IgD-negative memory B cell (primary cell): ENCODE data around the gene CREBBP. TPM values are rescaled to one million over a fixed set of nuclear protein-coding genes. Genes with fewer than 3 reads are reported as not detected.
"Not testable (repeated sequence)": the region's sequence is repeated elsewhere in the genome, so short reads cannot be mapped to it uniquely, and the experiment has no call there.

Source experiments
- H3K27ac Mint-ChIP-seq, 3 donors: one replicate each; pipeline ENCODE4 v1.8.0; 2020 to 2022; ENCODE audit warnings: mild to moderate bottlenecking in 3 of 3, mixed read lengths in 3 of 3, moderate library complexity in 1 of 3
- H3K27me3 Mint-ChIP-seq: one replicate; pipeline ENCODE4 v1.8.0; 2021; ENCODE audit warnings: mixed read lengths
- H3K36me3 Mint-ChIP-seq: one replicate; pipeline ENCODE4 v1.8.0; 2020; ENCODE audit warnings: mild to moderate bottlenecking, mixed read lengths
- H3K4me1 Mint-ChIP-seq, 3 donors: one replicate each; pipeline ENCODE4 v1.8.0; 2020 to 2022; ENCODE audit warnings: mixed read lengths in 3 of 3, mild to moderate bottlenecking in 1 of 3
- H3K4me3 Mint-ChIP-seq, 4 donors: one replicate each; pipeline ENCODE4 v1.8.0; 2020 to 2022; ENCODE audit warnings: mild to moderate bottlenecking in 4 of 4, mixed read lengths in 4 of 4, moderate library complexity in 3 of 4
- H3K9me3 Mint-ChIP-seq, 3 donors: one replicate each; pipeline ENCODE4 v1.8.0; 2020 to 2021; ENCODE audit warnings: mixed read lengths in 3 of 3, mild to moderate bottlenecking in 1 of 3
- polyA plus RNA-seq: library from polyadenylated mRNA; unstranded; fragments of 300-500 nt; fragmentation: Illumina TruSeq; gene quantifications from one replicate; pipeline ENCODE4 v1.2.3, GENCODE V29; 2021

CREBBP gene
- 18.5 TPM for polyA plus RNA-seq

DNA sequence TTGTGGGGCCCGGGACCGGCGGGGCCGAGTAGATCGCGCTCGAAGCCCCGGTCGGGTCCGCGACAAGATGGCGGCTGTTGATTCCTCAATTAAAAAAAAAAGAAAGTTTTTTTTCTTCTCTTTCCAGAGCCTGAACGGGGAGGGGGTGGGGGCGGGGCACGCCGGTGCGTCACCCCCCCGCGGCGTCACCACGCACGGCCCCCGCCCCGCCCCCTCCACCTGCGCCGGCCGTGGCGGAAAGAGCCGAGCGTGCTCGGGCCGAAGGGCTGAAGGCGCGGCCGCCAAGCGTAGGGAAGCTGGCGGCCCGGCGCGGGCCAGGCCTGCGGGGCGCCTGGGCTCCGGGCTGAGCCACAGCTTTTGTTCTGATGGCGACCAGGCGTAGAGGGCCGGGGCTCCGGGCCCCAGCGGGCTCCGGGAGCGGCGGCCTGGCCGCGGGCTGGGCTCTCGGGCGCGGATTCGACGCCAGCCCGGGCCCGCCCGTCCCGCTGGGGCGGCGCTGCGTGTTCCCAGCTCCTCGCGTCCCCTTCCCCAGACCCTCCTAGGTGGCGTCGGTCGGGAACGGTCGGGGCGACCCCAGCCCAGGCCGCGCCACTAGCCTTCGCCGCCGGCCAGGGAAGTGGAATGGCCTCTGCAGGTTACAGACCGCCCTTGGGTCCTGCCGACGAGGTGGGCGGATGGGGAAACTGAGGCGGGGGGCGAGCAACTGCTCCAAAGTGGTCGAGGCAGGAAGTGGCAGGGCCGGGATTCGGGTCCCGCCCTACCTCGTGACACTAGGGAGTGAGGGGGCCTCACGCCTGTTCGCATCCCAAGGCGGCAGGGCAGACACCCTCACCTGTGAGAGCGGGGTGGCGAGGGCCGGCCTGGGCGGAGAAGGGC lies at the start of gene CREBBP:
Gene CREBBP (minus strand): TSS at position 91 of the 876 bp plus-strand sequence. CDS start 797 bp downstream, outside the sequence.
- peaks cover 2% of the 10 kb centered on the region for H3K36me3 Mint-ChIP-seq
- H3K4me1 Mint-ChIP-seq, result peaks cover 30 to 38% (median 32%) of the 10 kb centered on the region in 3 donors
- no peaks in the 10 kb centered on the region for H3K9me3 Mint-ChIP-seq
- peak within 1 kb of the TSS; percentile 87 to 98 (median 90) for H3K4me3 Mint-ChIP-seq
- H3K27me3 Mint-ChIP-seq, result peaks cover 4% of the 10 kb centered on the region
- H3K27ac Mint-ChIP-seq, result peak within 1 kb of the TSS; percentile 90 to 99 (median 96)

DNA sequence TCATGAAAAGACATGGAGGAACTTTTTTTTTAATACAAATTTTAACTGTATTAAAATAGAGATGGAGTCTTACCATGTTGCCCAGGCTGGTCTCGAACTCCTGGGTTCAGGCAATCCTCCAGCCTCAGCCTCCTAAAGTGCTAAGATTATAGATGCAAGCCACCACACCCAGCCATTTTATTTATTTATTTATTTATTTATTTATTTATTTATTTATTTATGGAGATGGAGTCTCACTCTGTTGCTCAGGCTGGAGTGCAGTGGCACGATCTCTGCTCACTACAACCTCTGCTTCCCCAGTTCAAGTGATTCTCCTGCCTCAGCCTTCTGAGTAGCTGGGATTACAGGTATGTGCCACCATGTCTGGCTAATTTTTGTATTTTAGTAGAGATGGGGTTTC lies 46.6 kb upstream of the CREBBP start:
- H3K9me3 Mint-ChIP-seq, H3K27ac Mint-ChIP-seq: not testable (repeated sequence)

DNA sequence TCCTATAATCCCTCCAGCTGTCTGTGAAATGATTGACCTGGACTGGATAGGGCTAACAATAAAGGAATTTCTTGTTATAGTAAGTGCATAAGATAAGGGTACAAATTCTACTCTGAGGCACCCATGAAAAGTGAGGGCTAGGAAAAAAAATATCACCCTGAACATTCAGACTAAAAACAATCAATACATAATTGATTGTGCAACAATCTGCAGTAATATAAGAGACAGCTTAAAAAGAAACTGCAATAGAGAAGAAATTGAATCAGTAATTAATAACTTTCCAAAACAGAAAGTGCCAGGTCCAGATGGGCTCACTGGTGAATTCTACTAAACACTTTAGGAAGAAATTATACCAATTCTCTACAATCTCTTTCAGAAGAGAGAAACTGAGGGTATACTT lies 44.2 kb upstream of the CREBBP start:
- Mint-ChIP-seq H3K36me3 (no peaks in the 10 kb centered on the region), H3K4me1 (no peaks in the 10 kb centered on the region), H3K27me3 (peaks cover 20% of the 10 kb centered on the region), H3K4me3 (no peak overlapping the region), H3K9me3 (peaks cover 0 to under 1% (median 0%) of the 10 kb centered on the region in 3 donors), H3K27ac (no peak overlapping the region)

More for the DNA sequence above, 46.6 kb upstream of the CREBBP start:
- not testable (repeated sequence) for H3K4me1 Mint-ChIP-seq, H3K4me3 Mint-ChIP-seq, H3K36me3 Mint-ChIP-seq
- peaks cover 14% of the 10 kb centered on the region for H3K27me3 Mint-ChIP-seq

DNA sequence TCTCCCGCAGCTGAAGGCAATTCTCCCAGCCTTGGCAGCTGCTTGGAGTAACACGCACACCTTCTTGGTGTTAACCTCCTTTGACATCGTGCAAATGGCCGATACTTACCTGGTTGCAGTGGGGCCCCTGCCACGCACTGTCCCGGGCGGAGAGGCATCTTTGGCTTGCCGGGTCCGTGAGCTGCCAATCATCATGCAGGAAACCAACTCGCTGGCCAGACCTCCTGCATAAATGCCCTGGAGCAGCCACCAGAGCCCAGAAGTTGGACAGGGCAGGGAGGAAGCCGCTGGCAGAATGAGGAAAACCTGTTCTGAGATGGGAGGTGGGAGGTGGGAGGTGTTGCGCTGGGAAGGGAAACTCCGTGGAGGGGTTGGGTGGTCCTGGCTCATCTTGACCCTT lies 41.7 kb upstream of the CREBBP start:
- H3K4me1 Mint-ChIP-seq, result peaks cover 0 to 2% (median 0%) of the 10 kb centered on the region in 3 donors

DNA sequence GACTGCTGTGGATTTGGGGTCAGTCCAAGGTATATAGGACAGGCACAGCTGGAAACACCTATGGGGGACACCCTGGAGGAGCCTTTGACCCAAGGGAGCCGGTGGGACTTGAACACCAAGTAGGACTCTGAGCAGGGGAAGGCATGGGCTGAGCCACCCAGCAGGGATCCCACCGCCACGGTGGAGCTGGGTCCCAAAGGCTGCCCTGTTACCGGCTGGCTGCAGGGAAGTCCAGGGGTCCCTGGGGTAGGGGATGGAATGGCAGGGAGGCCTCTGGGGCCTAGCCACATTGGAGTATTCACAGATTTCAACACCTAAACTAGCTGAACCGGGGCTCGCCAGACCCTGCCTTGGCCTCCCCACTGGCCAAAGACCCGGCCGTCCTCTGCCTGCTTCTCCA lies 39.7 kb upstream of the CREBBP start:
- Mint-ChIP-seq H3K27ac (no peak overlapping the region), H3K9me3 (peaks cover 5 to 11% (median 5%) of the 10 kb centered on the region in 3 donors), H3K36me3 (peaks cover 3% of the 10 kb centered on the region), H3K27me3 (peaks cover 25% of the 10 kb centered on the region), H3K4me1 (peaks cover 0 to 4% (median 0%) of the 10 kb centered on the region in 3 donors), H3K4me3 (no peak overlapping the region)

More for the DNA sequence above, 41.7 kb upstream of the CREBBP start:
- H3K36me3 Mint-ChIP-seq, result peaks cover 3% of the 10 kb centered on the region
- H3K4me3 Mint-ChIP-seq, result no peak overlapping the region
- peaks cover 24% of the 10 kb centered on the region for H3K27me3 Mint-ChIP-seq
- H3K27ac Mint-ChIP-seq, result no peak overlapping the region
- H3K9me3 Mint-ChIP-seq, result peaks cover 5 to 11% (median 5%) of the 10 kb centered on the region in 3 donors

DNA sequence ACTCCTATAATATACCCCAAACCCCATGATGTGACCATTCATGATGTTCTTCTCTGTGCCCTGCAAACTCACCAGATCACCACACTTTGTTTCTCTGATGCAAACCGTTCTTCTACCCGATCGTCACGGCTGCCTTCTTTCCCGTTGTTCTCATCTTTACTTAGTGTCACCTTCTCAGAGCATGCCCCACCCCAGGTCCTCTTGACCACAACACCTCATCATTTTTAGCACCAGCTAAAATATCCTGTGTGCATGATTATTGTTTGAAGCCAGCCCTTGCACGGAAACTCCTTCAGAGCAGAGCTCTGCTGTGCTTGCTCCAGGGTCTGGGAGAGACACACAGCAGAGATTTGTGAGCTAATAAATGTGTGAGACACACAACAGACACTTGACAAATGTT lies 38.9 kb upstream of the CREBBP start:
- Mint-ChIP-seq H3K27ac (peak overlapping the region in 1 of 3 donors; percentile 5), H3K4me1 (peaks cover 0 to 4% (median 0%) of the 10 kb centered on the region in 3 donors), H3K4me3 (no peak overlapping the region), H3K9me3 (peaks cover 5 to 11% (median 5%) of the 10 kb centered on the region in 3 donors), H3K27me3 (peaks cover 23% of the 10 kb centered on the region), H3K36me3 (peaks cover 3% of the 10 kb centered on the region)

DNA sequence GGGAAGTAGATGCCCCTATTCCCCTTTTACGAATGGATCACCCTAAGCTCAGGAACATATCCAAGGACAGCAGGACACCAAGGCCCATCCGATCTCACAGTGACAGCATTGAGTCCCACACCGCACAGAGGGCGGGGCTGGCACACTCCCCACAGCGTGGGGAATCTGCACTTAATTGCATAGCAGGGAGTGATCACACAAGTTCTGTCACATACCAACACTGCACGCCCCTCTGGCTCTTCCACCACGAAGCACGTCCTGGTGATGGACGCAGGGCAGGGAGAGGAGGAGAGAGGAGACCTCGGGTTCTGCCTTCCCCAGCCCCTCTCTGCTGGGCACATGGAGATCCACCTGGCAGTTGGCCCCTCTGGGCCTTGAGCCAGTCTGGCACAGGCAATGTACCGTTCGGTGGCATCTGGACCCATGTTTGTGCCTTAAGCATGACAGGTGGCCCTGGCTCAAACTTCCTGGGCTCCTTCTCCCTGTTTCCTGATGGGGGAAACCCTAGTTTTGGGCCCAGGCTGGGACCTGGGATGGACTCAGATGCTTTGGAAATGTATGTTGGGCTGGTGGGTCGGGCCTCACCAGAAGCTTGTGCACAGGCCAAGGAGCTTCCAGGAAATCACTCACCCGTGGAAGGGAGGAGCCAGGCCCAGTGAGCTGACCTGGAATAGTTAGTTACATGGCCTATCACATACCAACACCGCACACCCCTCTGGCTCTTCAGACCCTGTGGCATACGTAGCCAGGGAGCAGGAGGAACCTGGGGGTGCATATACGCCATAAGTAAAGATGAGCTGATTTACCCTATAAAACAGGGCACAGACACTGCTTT lies 35.1 kb upstream of the CREBBP start:
- H3K27me3 Mint-ChIP-seq, result peaks cover 9% of the 10 kb centered on the region
- peaks cover 0 to 4% (median 0%) of the 10 kb centered on the region in 3 donors for H3K4me1 Mint-ChIP-seq
- H3K36me3 Mint-ChIP-seq, result peaks cover 3% of the 10 kb centered on the region
- no peak overlapping the region for H3K27ac Mint-ChIP-seq
- H3K9me3 Mint-ChIP-seq, result peaks cover 5 to 11% (median 5%) of the 10 kb centered on the region in 3 donors
- H3K4me3 Mint-ChIP-seq, result no peak overlapping the region

DNA sequence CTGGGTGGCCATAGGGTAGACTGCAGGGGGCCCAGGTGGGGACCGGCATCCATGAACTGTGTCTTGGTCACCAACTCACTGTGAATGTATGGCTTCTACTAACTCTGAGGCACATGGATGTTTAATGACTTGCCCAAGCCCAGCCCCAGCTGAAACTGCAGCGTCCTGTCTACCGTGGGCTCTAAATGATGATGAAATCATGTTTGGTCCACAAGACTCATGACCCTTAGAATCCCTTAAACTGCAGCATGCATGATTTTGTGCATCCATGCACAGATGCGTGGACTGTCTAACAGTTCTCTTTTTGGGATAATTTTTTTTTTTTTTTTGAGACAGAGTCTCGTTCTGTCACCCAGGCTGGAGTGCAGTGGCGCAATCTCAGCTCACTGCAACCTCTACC lies 32.4 kb upstream of the CREBBP start:
- Mint-ChIP-seq H3K27ac (no peak overlapping the region), H3K36me3 (no peaks in the 10 kb centered on the region), H3K9me3 (no peaks in the 10 kb centered on the region), H3K4me1 (peaks cover 0 to 2% (median 0%) of the 10 kb centered on the region in 3 donors), H3K4me3 (no peak overlapping the region), H3K27me3 (peaks cover 3% of the 10 kb centered on the region)

DNA sequence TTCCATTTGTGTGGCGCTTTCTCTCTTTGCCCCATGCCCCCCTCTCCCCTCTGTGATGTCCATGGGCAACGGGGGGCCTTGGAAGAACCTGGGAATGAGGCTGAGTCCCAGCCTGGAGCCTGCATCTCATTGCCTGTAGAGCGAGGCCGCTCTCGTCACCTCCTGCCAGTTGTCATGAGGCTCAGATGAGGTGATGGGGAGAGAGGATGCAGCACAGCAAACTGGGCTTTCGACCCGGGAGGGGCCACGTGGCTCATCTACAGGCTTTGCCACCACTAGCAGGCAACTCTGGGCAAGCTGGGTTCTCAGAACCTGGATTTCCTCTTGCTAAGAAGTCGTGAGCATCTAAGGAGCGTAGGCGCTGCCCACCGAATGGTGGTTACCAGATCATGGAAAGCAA lies 31.9 kb upstream of the CREBBP start:
- Mint-ChIP-seq H3K36me3 (no peaks in the 10 kb centered on the region), H3K9me3 (no peaks in the 10 kb centered on the region), H3K27ac (peak overlapping the region in 1 of 3 donors; percentile 39), H3K4me1 (peaks cover 0 to 2% (median 0%) of the 10 kb centered on the region in 3 donors), H3K27me3 (peaks cover 3% of the 10 kb centered on the region), H3K4me3 (no peak overlapping the region)

DNA sequence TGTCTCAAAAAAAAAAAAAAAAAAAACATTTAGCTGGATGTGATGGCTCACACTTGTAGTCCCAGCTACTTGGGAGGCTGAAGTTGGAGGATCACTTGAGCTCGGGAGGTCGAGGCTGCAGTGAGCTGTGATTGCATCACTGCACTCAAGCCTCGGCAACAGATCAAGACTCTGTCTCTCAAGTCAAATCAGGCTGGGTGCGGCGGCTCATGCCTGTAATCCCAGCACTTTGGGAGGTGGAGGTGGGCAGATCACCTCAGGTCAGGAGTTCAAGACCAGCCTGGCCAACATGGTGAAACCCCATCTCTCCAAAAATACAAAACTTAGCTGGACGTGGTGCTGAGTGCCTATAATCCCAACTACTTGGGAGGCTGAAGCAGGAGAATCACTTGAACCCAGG lies 31.2 kb upstream of the CREBBP start:
- H3K27ac Mint-ChIP-seq, result peak overlapping the region in 1 of 3 donors; percentile 39
- H3K9me3 Mint-ChIP-seq, H3K4me1 Mint-ChIP-seq, H3K36me3 Mint-ChIP-seq, H3K27me3 Mint-ChIP-seq, H3K4me3 Mint-ChIP-seq: not testable (repeated sequence)

DNA sequence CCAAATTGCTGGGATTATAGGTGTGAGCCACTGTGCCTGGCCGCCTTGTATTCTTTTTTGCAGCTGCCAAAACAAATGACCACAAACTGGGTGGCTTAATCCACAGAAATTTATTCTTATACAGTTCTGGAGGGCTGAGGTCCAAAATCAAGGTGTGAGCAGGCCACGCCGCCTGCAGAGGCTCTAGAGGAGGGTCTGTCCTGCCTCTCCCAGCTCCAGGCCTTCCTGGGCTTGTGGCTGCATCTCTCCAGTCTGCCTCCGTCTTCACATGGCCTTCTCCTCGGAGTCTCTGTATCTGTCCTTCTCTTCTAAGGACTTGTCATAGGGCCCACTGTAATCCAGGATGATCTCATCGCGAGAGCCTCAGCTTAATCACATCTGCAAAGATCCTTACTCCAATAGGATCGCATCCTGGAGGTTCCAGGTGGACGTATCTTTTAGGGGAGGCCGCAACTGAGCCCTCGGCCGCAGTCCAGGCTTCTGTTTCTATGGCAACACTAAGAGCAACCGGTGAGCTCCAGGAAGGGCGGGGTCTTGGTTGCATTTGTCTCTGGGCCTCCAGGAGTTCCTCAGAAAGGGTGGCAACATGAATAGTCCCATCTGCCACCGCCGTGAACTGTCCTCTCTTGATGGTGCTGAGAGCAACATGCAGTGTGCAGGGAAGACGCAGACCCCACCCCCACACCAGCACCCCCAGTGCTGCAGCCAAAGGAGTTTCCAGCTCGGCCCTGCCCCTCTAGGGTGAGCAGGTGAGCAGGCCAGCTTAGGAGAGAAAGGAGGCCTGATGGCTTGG lies 29.5 kb upstream of the CREBBP start:
- H3K4me3 Mint-ChIP-seq, result peak overlapping the region in 1 of 4 donors; percentile 41
- H3K27me3 Mint-ChIP-seq, result no peaks in the 10 kb centered on the region
- peaks cover 0 to 1% (median 0%) of the 10 kb centered on the region in 3 donors for H3K9me3 Mint-ChIP-seq
- no peak overlapping the region for H3K27ac Mint-ChIP-seq
- no peaks in the 10 kb centered on the region for H3K36me3 Mint-ChIP-seq
- H3K4me1 Mint-ChIP-seq, result no peaks in the 10 kb centered on the region

DNA sequence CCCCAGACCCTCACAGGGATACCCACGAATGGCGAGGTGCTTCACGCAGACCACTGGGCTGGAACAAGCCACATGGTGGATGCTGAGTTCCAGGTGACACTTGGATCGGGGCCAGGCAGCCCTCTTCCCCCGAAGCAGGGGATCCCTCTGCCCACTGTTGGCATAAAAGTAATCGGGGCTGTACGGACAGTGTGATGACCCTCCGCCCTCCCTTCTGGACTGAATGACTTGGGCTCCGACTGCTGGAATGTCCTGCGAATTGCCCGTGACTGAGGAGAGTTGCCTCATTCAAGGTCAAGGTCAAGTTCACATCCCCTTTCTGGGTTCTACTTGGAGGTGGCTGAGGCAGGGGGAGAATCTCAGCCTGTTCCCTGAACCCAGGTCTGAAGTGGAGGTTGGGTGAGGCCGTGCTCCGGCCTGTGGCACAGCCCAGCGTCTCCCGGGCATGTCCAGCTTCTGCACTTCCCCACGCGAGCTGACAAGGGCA lies 28.5 kb upstream of the CREBBP start:
- Mint-ChIP-seq H3K27ac (no peak overlapping the region), H3K4me1 (no peaks in the 10 kb centered on the region), H3K27me3 (no peaks in the 10 kb centered on the region), H3K4me3 (no peak overlapping the region), H3K9me3 (peaks cover 0 to 1% (median 0%) of the 10 kb centered on the region in 3 donors), H3K36me3 (no peaks in the 10 kb centered on the region)

DNA sequence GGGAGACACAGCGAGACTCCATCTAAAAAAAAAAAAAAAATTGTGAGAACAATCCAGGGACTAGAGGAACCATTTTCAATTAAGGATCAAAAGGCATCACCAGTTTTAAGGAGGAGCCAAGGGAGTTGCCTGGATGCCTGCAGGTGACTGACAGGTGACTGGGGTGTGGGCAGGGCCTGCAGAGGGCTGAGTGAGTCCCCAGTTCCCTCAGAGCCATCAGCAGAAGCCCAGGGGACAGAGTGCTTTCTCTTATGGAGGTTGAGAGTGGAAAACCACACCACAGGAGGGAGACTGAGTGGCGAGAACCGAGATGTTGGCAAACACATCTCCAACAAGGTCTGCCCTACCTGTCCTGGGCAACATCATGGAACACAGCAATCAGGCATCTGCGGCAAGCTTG lies 27.1 kb upstream of the CREBBP start:
- Mint-ChIP-seq H3K27ac (no peak overlapping the region), H3K4me1 (no peaks in the 10 kb centered on the region), H3K4me3 (no peak overlapping the region), H3K27me3 (no peaks in the 10 kb centered on the region), H3K9me3 (peaks cover 0 to 1% (median 0%) of the 10 kb centered on the region in 3 donors), H3K36me3 (no peaks in the 10 kb centered on the region)

DNA sequence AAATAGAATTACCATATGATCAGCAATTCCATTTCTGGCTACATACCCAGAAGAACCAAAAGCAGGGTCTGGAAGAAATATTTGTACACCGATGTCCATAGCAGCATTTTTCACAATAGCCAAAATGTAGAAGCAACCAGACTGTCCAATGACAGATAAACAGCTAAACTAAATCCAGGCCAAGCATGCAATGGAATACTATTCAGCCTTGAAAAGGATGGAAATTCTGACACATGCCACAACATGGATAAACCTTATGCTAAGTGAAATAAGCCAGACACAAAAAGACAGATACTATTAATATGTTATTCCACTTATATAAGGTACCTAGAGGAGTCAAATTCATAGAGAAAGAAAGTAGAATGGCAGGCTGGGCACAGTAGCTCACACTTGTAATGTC lies 25.9 kb upstream of the CREBBP start:
- Mint-ChIP-seq H3K27me3 (no peaks in the 10 kb centered on the region), H3K4me1 (no peaks in the 10 kb centered on the region), H3K4me3 (no peak overlapping the region), H3K36me3 (no peaks in the 10 kb centered on the region), H3K27ac (no peak overlapping the region), H3K9me3 (peaks cover 0 to 1% (median 0%) of the 10 kb centered on the region in 3 donors)
